ENCODE measurements around the gene IFNL4.

DNA sequence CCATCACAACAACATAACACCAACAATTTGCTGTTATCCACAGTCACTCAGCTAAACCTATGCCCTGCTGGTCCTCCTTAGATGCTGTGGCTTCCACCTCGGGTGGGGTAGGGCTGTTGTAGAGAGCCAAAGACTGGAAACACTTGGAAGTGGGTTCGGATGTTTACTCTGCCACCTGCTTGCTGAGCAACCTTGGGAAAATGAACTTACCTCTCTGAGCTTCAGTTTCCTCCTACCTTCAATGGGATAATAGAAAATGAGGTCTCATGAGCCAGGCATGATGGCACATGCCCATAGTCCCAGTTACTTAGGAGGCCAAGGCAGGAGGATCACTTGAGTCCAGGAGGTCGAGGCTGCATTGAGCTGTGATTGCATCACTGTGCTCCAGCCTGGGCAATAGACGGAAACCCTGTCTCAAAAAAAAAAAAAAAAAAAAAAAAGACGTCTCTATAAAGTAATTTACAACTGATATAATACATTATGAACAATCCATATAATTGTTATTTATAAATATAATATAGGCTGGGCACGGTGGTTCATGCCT lies 41.3 kb downstream of the IFNL4 start:
- TF ChIP-seq, protein P1, sequence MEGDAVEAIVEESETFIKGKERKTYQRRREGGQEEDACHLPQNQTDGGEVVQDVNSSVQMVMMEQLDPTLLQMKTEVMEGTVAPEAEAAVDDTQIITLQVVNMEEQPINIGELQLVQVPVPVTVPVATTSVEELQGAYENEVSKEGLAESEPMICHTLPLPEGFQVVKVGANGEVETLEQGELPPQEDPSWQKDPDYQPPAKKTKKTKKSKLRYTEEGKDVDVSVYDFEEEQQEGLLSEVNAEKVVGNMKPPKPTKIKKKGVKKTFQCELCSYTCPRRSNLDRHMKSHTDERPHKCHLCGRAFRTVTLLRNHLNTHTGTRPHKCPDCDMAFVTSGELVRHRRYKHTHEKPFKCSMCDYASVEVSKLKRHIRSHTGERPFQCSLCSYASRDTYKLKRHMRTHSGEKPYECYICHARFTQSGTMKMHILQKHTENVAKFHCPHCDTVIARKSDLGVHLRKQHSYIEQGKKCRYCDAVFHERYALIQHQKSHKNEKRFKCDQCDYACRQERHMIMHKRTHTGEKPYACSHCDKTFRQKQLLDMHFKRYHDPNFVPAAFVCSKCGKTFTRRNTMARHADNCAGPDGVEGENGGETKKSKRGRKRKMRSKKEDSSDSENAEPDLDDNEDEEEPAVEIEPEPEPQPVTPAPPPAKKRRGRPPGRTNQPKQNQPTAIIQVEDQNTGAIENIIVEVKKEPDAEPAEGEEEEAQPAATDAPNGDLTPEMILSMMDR (IDR thresholded peaks at IDR 0.05), result no peak
- no peak for TF ChIP-seq ZFX (IDR thresholded peaks at IDR 0.05; ENCODE audit: borderline replicate concordance)
